Measurements from ENCODE around the gene CST9L. TPM values are rescaled to one million over a fixed set of nuclear protein-coding genes. Genes with fewer than 3 reads are reported as not detected.

Gene CST9L
- total RNA-seq, 1 donor = not detected

DNA sequence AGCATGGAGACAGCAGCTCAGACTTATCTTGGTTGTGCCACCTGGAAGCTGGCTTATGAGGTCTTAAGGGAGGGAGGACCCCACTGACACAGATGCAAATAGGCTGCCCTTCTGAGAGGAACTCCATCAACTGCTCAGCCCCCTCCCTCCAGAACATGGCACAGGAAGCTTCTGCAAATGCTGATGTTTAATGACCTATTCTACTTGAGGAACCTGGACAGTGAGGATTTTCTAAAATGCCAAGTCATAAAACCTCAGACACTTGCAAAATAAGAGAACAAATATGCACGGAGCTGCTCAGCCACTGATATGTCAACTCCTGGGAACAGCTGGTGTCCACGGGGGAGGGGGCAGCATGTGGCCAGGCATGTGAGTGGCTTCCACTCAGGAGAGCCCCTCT is 34.0 kb upstream of the CST9L start:
- no peak overlapping the region for H3K27ac ChIP-seq (ENCODE audit: low read depth, low read length)
- TF ChIP-seq, protein P1, sequence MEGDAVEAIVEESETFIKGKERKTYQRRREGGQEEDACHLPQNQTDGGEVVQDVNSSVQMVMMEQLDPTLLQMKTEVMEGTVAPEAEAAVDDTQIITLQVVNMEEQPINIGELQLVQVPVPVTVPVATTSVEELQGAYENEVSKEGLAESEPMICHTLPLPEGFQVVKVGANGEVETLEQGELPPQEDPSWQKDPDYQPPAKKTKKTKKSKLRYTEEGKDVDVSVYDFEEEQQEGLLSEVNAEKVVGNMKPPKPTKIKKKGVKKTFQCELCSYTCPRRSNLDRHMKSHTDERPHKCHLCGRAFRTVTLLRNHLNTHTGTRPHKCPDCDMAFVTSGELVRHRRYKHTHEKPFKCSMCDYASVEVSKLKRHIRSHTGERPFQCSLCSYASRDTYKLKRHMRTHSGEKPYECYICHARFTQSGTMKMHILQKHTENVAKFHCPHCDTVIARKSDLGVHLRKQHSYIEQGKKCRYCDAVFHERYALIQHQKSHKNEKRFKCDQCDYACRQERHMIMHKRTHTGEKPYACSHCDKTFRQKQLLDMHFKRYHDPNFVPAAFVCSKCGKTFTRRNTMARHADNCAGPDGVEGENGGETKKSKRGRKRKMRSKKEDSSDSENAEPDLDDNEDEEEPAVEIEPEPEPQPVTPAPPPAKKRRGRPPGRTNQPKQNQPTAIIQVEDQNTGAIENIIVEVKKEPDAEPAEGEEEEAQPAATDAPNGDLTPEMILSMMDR (IDR thresholded peaks at IDR 0.05; ENCODE audit: extremely low read depth, low read depth, low read length) = no peak
- DNase-seq (ENCODE audit: insufficient read length, low spot score, missing footprints) = no peak

DNA sequence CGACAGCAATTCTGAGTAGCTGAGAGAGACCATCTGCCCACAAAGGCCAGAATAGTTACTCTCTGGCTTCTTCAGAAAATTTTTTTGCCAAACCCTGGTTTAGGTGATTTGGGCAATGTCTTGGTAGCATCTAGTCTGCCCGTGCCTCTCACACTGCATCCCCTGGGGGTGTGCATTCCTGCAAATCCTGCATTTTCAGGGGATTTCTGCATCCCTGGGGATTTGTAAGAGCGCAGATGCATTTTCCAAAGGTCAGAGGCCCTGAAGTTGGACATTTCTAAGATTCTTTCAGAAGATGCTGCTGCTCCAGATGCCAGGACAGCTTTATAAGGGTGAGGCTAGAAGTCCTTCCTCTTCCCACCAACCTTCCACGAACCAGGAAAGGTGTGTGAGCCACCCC is 33.4 kb upstream of the CST9L start:
- H3K27me3 ChIP-seq (ENCODE audit: insufficient read depth, low read length) = peaks cover 14% of the 10 kb centered on the region
- no peak for DNase-seq (ENCODE audit: insufficient read length, low spot score, missing footprints)
- no peaks in the 10 kb centered on the region for H3K79me2 ChIP-seq (ENCODE audit: insufficient read depth, low read length)
- H3K27ac ChIP-seq (ENCODE audit: low read depth, low read length) = no peak overlapping the region
- no peak overlapping the region for H3K4me2 ChIP-seq (ENCODE audit: insufficient read depth, low read length)
- no peaks in the 10 kb centered on the region for H3K4me1 ChIP-seq (ENCODE audit: insufficient read depth, low read length)
- no peaks in the 10 kb centered on the region for H3K36me3 ChIP-seq (ENCODE audit: insufficient read depth, low read length)
- no peaks in the 10 kb centered on the region for H3K9me3 ChIP-seq (ENCODE audit: low read depth, low read length)
- no peak overlapping the region for H2AFZ ChIP-seq (ENCODE audit: low read length)
- H4K20me1 ChIP-seq (ENCODE audit: insufficient read depth, low read length) = no peaks in the 10 kb centered on the region
- TF ChIP-seq, protein P1 (IDR thresholded peaks at IDR 0.05; ENCODE audit: extremely low read depth, low read depth, low read length) = no peak
- no peak overlapping the region for H3K4me3 ChIP-seq (ENCODE audit: insufficient read depth, low read length)

More for the DNA sequence above, 34.0 kb upstream of the CST9L start:
- H4K20me1 ChIP-seq (ENCODE audit: insufficient read depth, low read length) = no peaks in the 10 kb centered on the region
- H3K4me1 ChIP-seq (ENCODE audit: insufficient read depth, low read length) = no peaks in the 10 kb centered on the region
- H3K4me2 ChIP-seq (ENCODE audit: insufficient read depth, low read length) = no peak overlapping the region
- no peaks in the 10 kb centered on the region for H3K36me3 ChIP-seq (ENCODE audit: insufficient read depth, low read length)
- no peak overlapping the region for H2AFZ ChIP-seq (ENCODE audit: low read length)
- no peaks in the 10 kb centered on the region for H3K9me3 ChIP-seq (ENCODE audit: low read depth, low read length)
- H3K79me2 ChIP-seq (ENCODE audit: insufficient read depth, low read length) = no peaks in the 10 kb centered on the region
- no peak overlapping the region for H3K4me3 ChIP-seq (ENCODE audit: insufficient read depth, low read length)
- peaks cover 14% of the 10 kb centered on the region for H3K27me3 ChIP-seq (ENCODE audit: insufficient read depth, low read length)

DNA sequence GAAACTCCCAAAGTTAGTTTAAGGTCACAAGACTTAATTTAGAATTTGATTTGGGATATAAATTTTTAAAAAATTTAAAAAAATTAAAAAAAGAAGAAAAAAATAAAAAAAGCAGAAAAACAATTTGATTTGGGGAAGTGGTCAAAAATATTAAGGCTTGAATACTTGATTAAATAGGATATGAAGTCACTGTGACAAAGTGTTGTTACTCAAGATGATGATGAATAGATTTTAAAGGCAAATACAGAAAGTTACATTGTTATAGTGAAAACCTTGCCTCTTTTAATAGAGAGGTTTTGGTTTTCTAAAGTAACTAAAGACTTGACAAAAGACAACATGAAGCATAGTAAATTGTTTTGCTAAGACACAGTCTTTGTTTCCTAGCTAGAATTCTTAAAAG is 30.2 kb upstream of the CST9L start:
- H3K79me2 ChIP-seq (ENCODE audit: insufficient read depth, low read length) = no peaks in the 10 kb centered on the region
- no peak overlapping the region for H3K4me3 ChIP-seq (ENCODE audit: insufficient read depth, low read length)
- H4K20me1 ChIP-seq (ENCODE audit: insufficient read depth, low read length) = no peaks in the 10 kb centered on the region
- no peaks in the 10 kb centered on the region for H3K4me1 ChIP-seq (ENCODE audit: insufficient read depth, low read length)
- H3K4me2 ChIP-seq (ENCODE audit: insufficient read depth, low read length) = no peak overlapping the region
- no peaks in the 10 kb centered on the region for H3K9me3 ChIP-seq (ENCODE audit: low read depth, low read length)
- no peak overlapping the region for H3K27ac ChIP-seq (ENCODE audit: low read depth, low read length)
- TF ChIP-seq, protein P1 (IDR thresholded peaks at IDR 0.05; ENCODE audit: extremely low read depth, low read depth, low read length) = no peak
- DNase-seq (ENCODE audit: insufficient read length, low spot score, missing footprints) = no peak
- no peaks in the 10 kb centered on the region for H3K36me3 ChIP-seq (ENCODE audit: insufficient read depth, low read length)
- peaks cover 6% of the 10 kb centered on the region for H3K27me3 ChIP-seq (ENCODE audit: insufficient read depth, low read length)
- H2AFZ ChIP-seq (ENCODE audit: low read length) = no peak overlapping the region

DNA sequence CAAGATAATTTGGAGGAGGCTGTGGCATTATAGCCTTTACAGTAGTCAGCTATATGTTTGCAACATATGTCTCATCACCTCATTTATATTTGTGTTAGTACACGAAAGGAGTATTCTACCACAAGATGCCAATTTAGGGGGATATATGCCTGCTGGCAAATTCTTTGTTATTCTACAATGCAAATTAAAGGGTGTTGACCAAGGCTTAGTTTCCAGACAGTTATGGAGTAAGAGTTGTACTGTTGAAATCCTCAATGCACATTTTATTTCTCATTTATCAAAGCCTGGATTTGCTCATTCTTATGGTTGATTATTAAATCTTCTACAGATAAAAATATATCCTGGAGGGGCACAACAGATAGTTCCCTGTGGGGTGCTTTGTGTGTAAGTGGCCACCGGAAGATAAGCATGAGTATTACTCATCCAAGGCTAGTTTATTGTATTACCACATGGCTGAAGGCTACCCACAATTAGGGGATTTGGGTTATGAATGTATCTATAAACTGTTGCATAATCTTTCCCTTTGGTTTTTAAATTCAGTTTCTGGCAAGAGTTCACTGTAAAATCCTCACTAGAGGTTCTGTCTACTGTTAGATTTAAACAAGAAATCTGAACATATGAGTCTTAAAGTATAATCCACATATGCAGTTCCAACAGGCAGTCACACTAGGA is 28.4 kb upstream of the CST9L start:
- Histone ChIP-seq H3K27ac (ENCODE audit: low read depth, low read length) (no peak overlapping the region), H3K4me1 (ENCODE audit: insufficient read depth, low read length) (no peaks in the 10 kb centered on the region), H3K4me2 (ENCODE audit: insufficient read depth, low read length) (no peak overlapping the region), H3K79me2 (ENCODE audit: insufficient read depth, low read length) (no peaks in the 10 kb centered on the region), H2AFZ (ENCODE audit: low read length) (no peak overlapping the region), H3K9me3 (ENCODE audit: low read depth, low read length) (no peaks in the 10 kb centered on the region), H3K36me3 (ENCODE audit: insufficient read depth, low read length) (no peaks in the 10 kb centered on the region), H4K20me1 (ENCODE audit: insufficient read depth, low read length) (no peaks in the 10 kb centered on the region), H3K27me3 (ENCODE audit: insufficient read depth, low read length) (peaks cover 2% of the 10 kb centered on the region), H3K4me3 (ENCODE audit: insufficient read depth, low read length) (no peak overlapping the region)
- DNase-seq (ENCODE audit: insufficient read length, low spot score, missing footprints) = no peak
- TF ChIP-seq, protein P1 (IDR thresholded peaks at IDR 0.05; ENCODE audit: extremely low read depth, low read depth, low read length) = no peak
